CD4-positive, alpha-beta memory T cell (primary cell): Measurements from ENCODE around the gene CCPG1. TPM values are rescaled to one million over a fixed set of nuclear protein-coding genes. Genes with fewer than 3 reads are reported as not detected.

Experiments
- microRNA-seq: library from miRNA; unstranded; fragments of <30 nt; microRNA quantifications from one replicate; pipeline ENCODE4 v1.2.0, GENCODE V29; 2021; ENCODE audit warnings: borderline replicate concordance, borderline number of aligned reads, borderline microRNAs expressed, mixed read lengths
- polyA plus RNA-seq, 2 donors: library from polyadenylated mRNA; unstranded; fragments of 300-500 nt; fragmentation: Illumina TruSeq; gene quantifications; one replicate each; pipeline ENCODE4 v1.2.3, GENCODE V29; 2021
- total RNA-seq, 2 experiments: library from RNA; stranded (reverse); gene quantifications; one replicate each; pipeline ENCODE4 v1.2.3, GENCODE V29; 2021

CCPG1 gene
- total and polyA plus RNA-seq, 4 experiments from 2014 or later = 30.7 to 44.2 (median 36.8) TPM

Small RNA genes lying within 50 kb of the gene (microRNA-seq; reads per million reads assigned to microRNA genes)
- gene MIR628 = 17.7 reads per million, percentile 50 among the genes with 10 or more reads in this experiment

Other genes with a start within 250 kb of the CCPG1 start
- gene RSL24D1, start 211.4 kb downstream of the CCPG1 start, total RNA-seq = 100 to 1,000 TPM; 103 to 107 TPM
- 100 to 1,000 TPM in 1 of 2 donors, 10 to 100 TPM in 1; 82.6 to 153 TPM for gene RSL24D1, start 211.4 kb downstream of the CCPG1 start, polyA plus RNA-seq
- 10 to 100 TPM; 44.6 to 52.5 TPM for gene RAB27A, start 118.5 kb downstream of the CCPG1 start, total RNA-seq
- 10 to 100 TPM; 52.1 to 55.7 TPM for gene RAB27A, start 118.5 kb downstream of the CCPG1 start, polyA plus RNA-seq
- 10 to 100 TPM; 14.1 to 20.3 TPM for gene PIGBOS1, start 89.2 kb downstream of the CCPG1 start, total RNA-seq
- 10 to 100 TPM; 27.8 to 37.8 TPM for gene PIGBOS1, start 89.2 kb downstream of the CCPG1 start, polyA plus RNA-seq
- 10 to 100 TPM; 26.4 to 28.6 TPM for gene PIGB, start 89.1 kb downstream of the CCPG1 start, total RNA-seq
- 10 to 100 TPM; 13.0 to 18.7 TPM for gene PIGB, start 89.1 kb downstream of the CCPG1 start, polyA plus RNA-seq
- not detected for gene PIERCE2, start 136 bp upstream of the CCPG1 start, total RNA-seq
- under 1 TPM; 0.30 to 0.75 TPM for gene PIERCE2, start 136 bp upstream of the CCPG1 start, polyA plus RNA-seq
- gene DNAAF4, start 99.9 kb upstream of the CCPG1 start, total RNA-seq = under 1 TPM in 1 of 2 experiments, not detected in 1; 0.38 TPM
- under 1 TPM in 1 of 2 donors, not detected in 1; 0.32 TPM for gene DNAAF4, start 99.9 kb upstream of the CCPG1 start, polyA plus RNA-seq
- not detected for gene PYGO1, start 180.0 kb upstream of the CCPG1 start, total RNA-seq
- gene PYGO1, start 180.0 kb upstream of the CCPG1 start, polyA plus RNA-seq = not detected